Activated CD4-positive, CD25-positive, alpha-beta regulatory T cell (primary cell): ENCODE data around the gene ATP1B1.
"Not testable (repeated sequence)": the region's sequence is repeated elsewhere in the genome, so short reads cannot be mapped to it uniquely, and the experiment has no call there.

Experiments
- DNase-seq, 4 experiments: peaks; one replicate each; lab custom pipeline; 2025; lab: John Stamatoyannopoulos, UW

Gene ATP1B1

GRCh38 chr1:169115891-169116585 is 9.5 kb downstream of the ATP1B1 start:
- no peak for DNase-seq

GRCh38 chr1:169117014-169117413 is 10.5 kb downstream of the ATP1B1 start:
- no peak for DNase-seq

- no peak for DNase-seq
These were observed 11.1 kb downstream of the ATP1B1 start for GRCh38 chr1:169117599-169117998.

GRCh38 chr1:169118227-169118626 is 11.7 kb downstream of the ATP1B1 start:
- DNase-seq: no peak

- no peak for DNase-seq
These were observed 12.9 kb downstream of the ATP1B1 start for GRCh38 chr1:169119405-169119804.

- DNase-seq: no peak
These were observed 13.6 kb downstream of the ATP1B1 start for GRCh38 chr1:169120066-169120465.

- DNase-seq: no peak
These were observed 14.8 kb downstream of the ATP1B1 start for GRCh38 chr1:169121146-169121923.

- no peak for DNase-seq
These were observed 16.5 kb downstream of the ATP1B1 start for GRCh38 chr1:169122976-169123375.

- no peak for DNase-seq
These were observed 18.0 kb downstream of the ATP1B1 start for GRCh38 chr1:169124459-169124858.

- DNase-seq: not testable (repeated sequence)
These were observed 19.1 kb downstream of the ATP1B1 start for GRCh38 chr1:169125597-169125996.

GRCh38 chr1:169126335-169126734 is 19.8 kb downstream of the ATP1B1 start:
- DNase-seq: no peak

GRCh38 chr1:169127305-169127704 is 20.8 kb downstream of the ATP1B1 start:
- DNase-seq: no peak

GRCh38 chr1:169128562-169128961 is 22.1 kb downstream of the ATP1B1 start:
- DNase-seq: no peak

- no peak for DNase-seq
These were observed 22.8 kb downstream of the ATP1B1 start for GRCh38 chr1:169129109-169129784.

- no peak for DNase-seq
These were observed 24.2 kb downstream of the ATP1B1 start for GRCh38 chr1:169130683-169131082.

- DNase-seq: no peak
These were observed 26.2 kb downstream of the ATP1B1 start for GRCh38 chr1:169132512-169133227.

GRCh38 chr1:169133228-169133576 is 26.7 kb downstream of the ATP1B1 start:
- DNase-seq: no peak

- DNase-seq: no peak
These were observed 27.5 kb downstream of the ATP1B1 start for GRCh38 chr1:169133801-169134502.

GRCh38 chr1:169137357-169137756 is 30.9 kb downstream of the ATP1B1 start:
- no peak for DNase-seq

- DNase-seq: no peak
These were observed 32.6 kb downstream of the ATP1B1 start for GRCh38 chr1:169138866-169139670.

GRCh38 chr1:169141356-169141755 is 34.9 kb downstream of the ATP1B1 start:
- DNase-seq: no peak
